ENCODE data around the gene UBD. TPM values are rescaled to one million over a fixed set of nuclear protein-coding genes. Genes with fewer than 3 reads are reported as not detected.

Gene UBD
- total RNA-seq, 6 experiments from 2014 or later: 2.2 to 189 (median 37.1) TPM

- intact Hi-C loops (cut with DNase I): no loop called here
- DNase-seq (no peak), ATAC-seq (no peak)
- Histone ChIP-seq H3K4me3 (no peak overlapping the region), H3K36me3 (no peaks in the 10 kb centered on the region), H3K27ac (no peak overlapping the region), H3K4me1 (no peaks in the 10 kb centered on the region), H3K27me3 (no peaks in the 10 kb centered on the region), H3K9me3 (no peaks in the 10 kb centered on the region)
- WGBS (ENCODE audit: insufficient coverage, low coverage, low lambda C conversion rate, missing lambda C conversion rate): 75% methylated on average over 4 of the region's 4 CpGs
- no peak for TF ChIP-seq POLR2A (IDR thresholded peaks at IDR 0.05)
- TF ChIP-seq CTCF (IDR thresholded peaks at IDR 0.05): no peak
Observed at GRCh38 chr6:29510202-29510601, 49.3 kb downstream of the UBD start.

GRCh38 chr6:29509711-29510110 lies 49.8 kb downstream of the UBD start:
- 70% methylated on average over 7 of the region's 9 CpGs for WGBS (ENCODE audit: insufficient coverage, low coverage, low lambda C conversion rate, missing lambda C conversion rate)
- Histone ChIP-seq H3K27ac (no peak overlapping the region), H3K27me3 (no peaks in the 10 kb centered on the region), H3K4me3 (no peak overlapping the region), H3K4me1 (no peaks in the 10 kb centered on the region), H3K9me3 (no peaks in the 10 kb centered on the region), H3K36me3 (no peaks in the 10 kb centered on the region)
- TF ChIP-seq CTCF (IDR thresholded peaks at IDR 0.05): no peak
- no peak for TF ChIP-seq POLR2A (IDR thresholded peaks at IDR 0.05)
- ATAC-seq: no peak
- intact Hi-C loops (cut with DNase I): no loop called here
- no peak for DNase-seq

- Histone ChIP-seq H3K4me1 (no peaks in the 10 kb centered on the region), H3K27me3 (no peaks in the 10 kb centered on the region), H3K4me3 (no peak overlapping the region), H3K27ac (no peak overlapping the region), H3K36me3 (no peaks in the 10 kb centered on the region), H3K9me3 (no peaks in the 10 kb centered on the region)
- 69% methylated on average over 4 of the region's 6 CpGs for WGBS (ENCODE audit: insufficient coverage, low coverage, low lambda C conversion rate, missing lambda C conversion rate)
- no peak for ATAC-seq
- no peak for TF ChIP-seq CTCF (IDR thresholded peaks at IDR 0.05)
- TF ChIP-seq POLR2A (IDR thresholded peaks at IDR 0.05): no peak
- no peak for DNase-seq
- intact Hi-C loops (cut with DNase I): no loop called here
Observed at GRCh38 chr6:29509239-29509638, 50.3 kb downstream of the UBD start.

GRCh38 chr6:29507319-29507718 lies 52.2 kb downstream of the UBD start:
- ATAC-seq: no peak
- H3K4me1 ChIP-seq: no peaks in the 10 kb centered on the region
- intact Hi-C loops (cut with DNase I): no loop called here
- no peak overlapping the region for H3K27ac ChIP-seq
- 61% methylated on average over 4 of the region's 5 CpGs for WGBS (ENCODE audit: insufficient coverage, low coverage, low lambda C conversion rate, missing lambda C conversion rate)
- no peak overlapping the region for H3K4me3 ChIP-seq
- H3K9me3 ChIP-seq: no peaks in the 10 kb centered on the region
- no peaks in the 10 kb centered on the region for H3K27me3 ChIP-seq
- H3K36me3 ChIP-seq: no peaks in the 10 kb centered on the region
- no peak for DNase-seq
- no peak for TF ChIP-seq CTCF (IDR thresholded peaks at IDR 0.05)
- no peak for TF ChIP-seq POLR2A (IDR thresholded peaks at IDR 0.05)

GRCh38 chr6:29506446-29507067 lies 53.0 kb downstream of the UBD start:
- Histone ChIP-seq H3K36me3 (no peaks in the 10 kb centered on the region), H3K4me3 (no peak overlapping the region), H3K9me3 (no peaks in the 10 kb centered on the region), H3K27me3 (no peaks in the 10 kb centered on the region), H3K4me1 (no peaks in the 10 kb centered on the region), H3K27ac (no peak overlapping the region)
- WGBS (ENCODE audit: insufficient coverage, low coverage, low lambda C conversion rate, missing lambda C conversion rate): 76% methylated on average over 2 of the region's 11 CpGs
- TF ChIP-seq POLR2A (IDR thresholded peaks at IDR 0.05): no peak
- no peak for TF ChIP-seq CTCF (IDR thresholded peaks at IDR 0.05)
- intact Hi-C loops (cut with DNase I): no loop called here
- DNase-seq (no peak), ATAC-seq (no peak)
